Activated CD4-positive, CD25-positive, alpha-beta regulatory T cell (primary cell): ENCODE data around the gene XCL1.
A peak's percentile ranks its signal among the peaks of the same experiment; 100 is the strongest.
"Not testable (repeated sequence)": the region's sequence is repeated elsewhere in the genome, so short reads cannot be mapped to it uniquely, and the experiment has no call there.

Source experiments
- DNase-seq, 4 experiments: peaks; one replicate each; lab custom pipeline; 2025; lab: John Stamatoyannopoulos, UW

The XCL1 gene

DNA sequence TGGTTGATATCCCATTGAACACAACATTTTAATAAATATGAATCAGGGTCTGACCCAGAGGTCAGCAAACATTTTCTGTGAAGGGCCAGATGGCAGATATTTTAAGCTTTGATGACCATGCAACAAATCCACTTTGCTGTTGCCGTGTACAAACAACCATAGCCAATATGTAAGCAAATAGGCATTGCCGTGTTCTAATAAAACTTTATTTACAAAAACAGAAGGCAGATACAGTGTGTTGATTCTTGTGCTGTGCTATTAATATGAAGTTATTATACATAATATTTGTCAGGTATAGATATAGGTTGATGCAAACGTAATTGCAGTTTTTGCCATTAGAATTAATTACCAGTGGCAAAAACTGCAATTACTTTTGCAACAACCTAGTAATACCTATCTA lies 8.8 kb upstream of the XCL1 start:
- DNase-seq: no peak

GRCh38 chr1:168568346-168568745 lies 8.1 kb upstream of the XCL1 start:
- no peak for DNase-seq

- DNase-seq: no peak
These were observed 5.8 kb upstream of the XCL1 start for GRCh38 chr1:168570652-168571051.

DNA sequence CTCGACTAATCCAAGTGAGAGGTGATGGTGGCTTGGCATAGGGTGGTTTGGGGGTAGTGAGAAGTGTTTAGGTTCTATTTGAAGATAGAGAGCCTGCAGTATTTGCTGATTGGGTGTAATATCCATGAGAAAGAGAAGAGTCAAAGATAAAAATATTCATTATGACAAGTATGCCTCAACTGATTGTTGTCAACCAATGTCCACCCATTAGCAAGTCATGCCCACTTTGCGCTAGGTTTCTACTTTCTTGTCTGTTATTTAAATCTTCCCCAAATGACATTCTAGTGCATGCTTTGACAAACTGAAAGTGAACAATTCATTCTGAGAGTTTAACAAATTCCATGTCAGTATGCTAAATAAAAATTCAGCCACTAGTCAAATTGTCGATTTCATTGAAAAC lies 3.8 kb upstream of the XCL1 start:
- DNase-seq: no peak

DNA sequence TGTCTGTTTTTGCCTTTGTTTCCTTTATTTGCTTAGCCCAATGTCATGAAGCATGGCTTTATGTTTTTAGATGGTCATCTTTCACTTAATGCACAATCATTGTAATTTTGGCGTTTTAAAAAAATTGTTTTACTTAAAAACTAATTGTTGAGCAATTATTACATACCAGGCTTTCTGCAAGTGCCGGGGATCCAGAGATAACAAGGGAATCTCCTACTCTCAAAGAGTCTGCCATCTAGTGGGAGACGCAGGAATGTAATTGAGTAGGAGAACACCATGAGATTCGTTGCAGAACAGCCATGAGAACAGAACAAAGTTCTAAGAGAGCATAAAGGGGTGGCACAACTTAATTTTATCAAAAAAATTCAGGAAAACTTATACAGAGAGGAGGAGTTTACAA lies 2.2 kb upstream of the XCL1 start:
- DNase-seq: not testable (repeated sequence)

- DNase-seq: not testable (repeated sequence)
These were observed 2.3 kb downstream of the XCL1 start for GRCh38 chr1:168578531-168579185.

DNA sequence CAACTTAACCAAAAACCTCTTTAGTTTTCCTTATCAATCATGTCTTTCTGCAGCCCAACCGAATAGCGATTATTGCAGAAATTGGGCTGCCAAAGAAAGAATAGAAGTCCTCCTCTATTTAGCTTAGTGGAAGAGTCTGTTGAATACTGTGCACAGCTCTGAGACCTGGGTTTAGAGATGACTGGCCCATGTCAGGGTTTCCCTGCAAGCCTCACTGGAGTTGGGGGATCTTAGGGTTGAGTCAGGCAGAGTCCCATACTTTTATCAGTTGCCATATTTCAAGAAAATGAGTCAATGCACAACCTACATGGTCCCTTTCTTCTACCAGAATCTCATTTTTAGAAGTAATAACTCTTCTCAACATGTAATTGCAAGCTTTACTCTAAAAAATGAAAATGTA lies 3.9 kb downstream of the XCL1 start:
- not testable (repeated sequence) for DNase-seq

DNA sequence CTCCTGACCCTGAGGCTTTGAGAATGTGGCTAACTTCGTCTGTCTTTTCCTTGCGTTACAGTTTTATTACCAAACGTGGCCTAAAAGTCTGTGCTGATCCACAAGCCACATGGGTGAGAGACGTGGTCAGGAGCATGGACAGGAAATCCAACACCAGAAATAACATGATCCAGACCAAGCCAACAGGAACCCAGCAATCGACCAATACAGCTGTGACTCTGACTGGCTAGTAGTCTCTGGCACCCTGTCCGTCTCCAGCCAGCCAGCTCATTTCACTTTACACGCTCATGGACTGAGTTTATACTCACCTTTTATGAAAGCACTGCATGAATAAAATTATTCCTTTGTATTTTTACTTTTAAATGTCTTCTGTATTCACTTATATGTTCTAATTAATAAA lies 4.6 kb downstream of the XCL1 start:
- not testable (repeated sequence) for DNase-seq

DNA sequence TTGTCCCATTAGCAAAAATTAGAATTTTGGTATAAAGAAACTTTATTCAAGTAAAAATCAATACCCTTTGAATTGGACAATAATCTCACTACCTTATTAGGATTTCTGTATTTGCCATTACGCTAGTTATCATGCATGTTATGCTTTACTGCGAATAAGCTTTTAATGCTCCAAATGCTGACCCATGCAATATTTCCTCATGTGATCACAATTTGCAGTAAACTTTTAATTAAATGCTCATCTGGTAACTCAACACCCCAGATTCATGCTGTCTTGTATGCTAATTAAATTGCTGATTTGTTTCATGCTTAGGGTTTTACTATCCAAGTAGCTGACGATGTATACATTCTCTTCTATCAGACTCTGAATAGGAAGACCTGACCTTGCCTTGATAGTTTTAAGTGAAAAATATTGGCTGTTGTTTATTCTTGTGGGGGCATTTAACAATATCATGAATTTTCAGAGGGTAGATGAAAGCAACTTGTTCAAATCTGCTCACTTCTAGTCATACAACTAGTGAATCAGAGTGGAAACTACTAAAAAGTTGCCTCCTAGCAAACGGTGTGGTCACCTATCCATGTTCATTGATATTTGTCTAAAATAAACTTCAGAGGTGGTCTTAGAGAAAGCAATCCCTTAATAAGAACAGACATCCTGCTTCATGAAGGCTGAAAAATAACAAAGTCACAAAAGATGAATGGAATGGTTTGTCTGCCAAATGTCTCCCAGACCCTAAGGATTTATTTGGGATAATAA lies 5.6 kb downstream of the XCL1 start:
- no peak for DNase-seq

DNA sequence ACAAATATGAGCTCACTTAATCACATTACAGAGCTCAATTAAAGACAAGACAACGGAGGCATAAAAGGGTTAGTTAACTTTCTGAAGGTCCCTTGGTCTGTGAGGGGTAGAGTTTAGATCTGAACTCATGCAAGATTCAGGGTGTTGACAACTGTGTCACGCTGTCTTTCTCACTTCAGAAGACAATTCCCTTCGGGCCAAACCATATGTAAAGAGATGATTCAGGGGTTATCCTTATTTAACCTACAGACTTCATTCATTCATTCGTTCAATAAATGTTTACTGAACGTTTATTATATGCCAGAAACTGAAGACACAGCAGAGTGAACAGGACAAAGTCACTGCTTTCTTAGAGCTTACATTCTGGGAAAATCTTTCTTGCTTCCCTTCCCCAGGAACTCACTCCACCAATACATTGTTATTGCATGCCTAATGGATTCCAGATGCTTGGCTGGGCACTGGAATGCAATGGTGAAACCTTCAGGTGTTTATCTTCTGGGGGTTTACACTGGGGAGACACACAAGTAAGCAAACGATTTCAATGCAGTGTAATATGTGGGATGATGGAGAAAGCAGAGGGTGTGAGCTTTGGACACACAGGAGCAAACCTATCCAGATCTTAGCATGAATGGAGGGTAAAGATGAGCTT lies 6.4 kb downstream of the XCL1 start:
- no peak for DNase-seq

DNA sequence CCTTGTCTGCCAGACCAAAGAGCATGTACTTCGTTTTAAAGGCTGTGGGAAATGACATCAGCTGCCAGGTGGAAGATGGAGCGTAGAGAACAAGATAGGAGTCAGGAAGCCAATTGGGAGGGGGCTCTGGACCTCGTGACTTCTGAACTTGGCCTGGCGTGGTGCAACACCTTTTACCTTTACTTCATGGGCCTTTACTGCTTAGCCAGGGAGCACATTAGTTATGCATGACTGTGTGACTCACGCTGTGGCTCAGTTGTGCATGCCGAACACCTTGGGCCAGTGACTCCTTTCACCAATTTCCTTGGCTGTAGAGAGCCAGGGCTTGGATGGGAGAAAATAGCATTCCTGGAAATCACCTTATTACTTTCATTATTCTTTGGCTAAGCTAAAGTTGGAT lies 7.2 kb downstream of the XCL1 start:
- no peak for DNase-seq

- DNase-seq: no peak
These were observed 8.8 kb downstream of the XCL1 start for GRCh38 chr1:168585191-168585590.

DNA sequence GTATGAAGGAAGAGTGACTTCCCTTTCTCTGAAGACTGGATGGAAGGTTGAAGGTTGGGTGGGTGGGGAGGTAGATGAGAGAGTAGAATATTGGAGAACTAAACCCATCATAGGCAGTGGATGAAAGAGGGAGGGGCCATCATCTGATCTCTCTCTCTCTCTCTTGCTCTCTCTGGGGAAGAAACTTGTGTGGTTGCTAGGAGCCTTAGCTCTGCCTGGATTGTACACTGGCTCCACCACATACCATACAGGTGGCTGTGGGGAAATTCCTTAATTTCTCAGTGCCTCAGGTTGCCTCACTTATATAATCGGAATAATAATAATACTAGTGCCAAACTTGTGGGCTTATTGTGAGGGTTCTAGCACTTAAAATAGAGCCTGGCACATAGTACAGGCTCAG lies 9.5 kb downstream of the XCL1 start:
- DNase-seq: no peak

DNA sequence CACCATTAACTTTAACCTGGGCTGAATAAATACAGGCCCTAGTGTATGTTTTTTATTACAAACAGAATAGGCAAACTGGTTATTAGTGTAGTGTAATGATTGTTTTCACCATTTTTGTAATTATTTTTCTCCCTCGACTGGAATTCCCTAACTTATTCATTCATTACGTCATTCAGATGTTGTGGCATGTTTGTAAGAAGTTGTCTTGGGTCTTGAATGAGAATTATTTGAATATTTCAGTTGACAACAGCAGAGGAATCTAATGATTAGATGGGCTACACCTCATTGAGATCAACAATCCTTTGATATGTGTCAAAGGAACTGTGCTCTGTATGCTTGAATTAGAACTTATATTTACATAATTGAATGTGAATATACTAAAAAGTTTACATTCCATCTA lies 12.8 kb downstream of the XCL1 start:
- DNase-seq: no peak

DNA sequence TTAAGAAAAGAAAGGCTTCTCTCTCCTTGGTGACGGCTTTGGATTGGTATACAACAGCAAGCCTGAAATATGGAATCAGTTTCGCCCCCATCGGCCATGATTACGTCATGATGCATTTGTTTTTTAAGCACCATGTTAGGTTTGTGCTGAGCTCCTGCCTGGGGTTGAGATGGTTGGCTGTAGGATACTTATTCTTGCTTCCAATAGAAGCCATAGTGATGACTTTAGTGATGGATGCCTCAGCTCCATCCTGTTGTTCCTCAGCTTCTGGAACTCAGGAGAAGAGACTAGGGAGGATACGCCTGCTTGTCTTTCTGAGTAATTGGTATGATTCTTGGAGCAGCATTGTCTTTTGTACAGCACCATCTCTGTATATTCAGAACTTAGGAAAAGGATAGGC lies 14.7 kb downstream of the XCL1 start:
- no peak for DNase-seq

DNA sequence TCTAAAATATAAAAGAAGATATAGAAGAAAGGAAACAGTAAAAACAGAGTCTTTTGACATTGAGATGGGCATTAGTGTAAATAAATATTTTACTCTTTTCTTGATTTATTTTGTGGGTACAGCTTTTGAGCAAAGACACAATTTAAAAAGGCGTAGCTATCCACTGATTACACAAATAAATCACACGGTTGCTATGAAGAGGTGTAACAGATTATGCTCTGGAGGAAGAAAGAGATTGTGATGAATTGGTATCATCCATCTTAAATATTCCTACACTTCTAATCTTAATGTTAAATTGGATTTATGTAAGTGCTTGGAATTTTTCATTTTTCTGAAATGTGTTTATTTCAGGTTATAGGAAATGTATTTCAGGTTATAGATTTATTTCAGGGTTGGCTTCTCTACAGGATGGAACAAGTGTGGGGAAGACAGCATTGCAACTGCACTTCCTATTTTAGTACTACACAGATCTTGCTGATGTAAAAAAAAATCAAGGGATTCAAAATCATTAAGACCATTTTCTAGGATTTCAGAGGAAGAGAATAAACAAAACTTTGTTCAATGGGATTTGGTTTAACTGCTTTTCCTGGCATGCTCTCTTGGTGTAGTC lies 15.3 kb downstream of the XCL1 start:
- DNase-seq: no peak

GRCh38 chr1:168595403-168595802 lies 19.0 kb downstream of the XCL1 start:
- DNase-seq: not testable (repeated sequence)

GRCh38 chr1:168598125-168598524 lies 21.7 kb downstream of the XCL1 start:
- no peak for DNase-seq

DNA sequence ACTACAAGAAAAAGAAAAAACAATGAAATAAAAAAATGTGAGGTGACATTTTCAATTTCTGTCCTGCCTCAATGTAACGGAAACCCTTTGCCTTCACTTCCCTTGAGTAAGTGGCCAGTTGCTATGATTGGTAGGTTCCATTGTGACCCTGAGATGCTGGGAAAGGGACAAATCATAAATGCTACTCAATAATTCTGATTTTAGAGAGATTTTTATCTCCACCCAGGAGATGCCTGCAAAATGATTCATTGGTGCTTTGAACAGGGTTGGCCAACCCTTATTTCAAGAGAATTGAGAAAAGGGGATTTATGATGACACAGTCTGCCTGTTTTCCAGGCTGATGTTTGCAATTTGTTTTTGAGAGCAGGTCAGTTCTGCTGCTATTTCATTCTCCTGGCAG lies 22.5 kb downstream of the XCL1 start:
- DNase-seq: no peak

DNA sequence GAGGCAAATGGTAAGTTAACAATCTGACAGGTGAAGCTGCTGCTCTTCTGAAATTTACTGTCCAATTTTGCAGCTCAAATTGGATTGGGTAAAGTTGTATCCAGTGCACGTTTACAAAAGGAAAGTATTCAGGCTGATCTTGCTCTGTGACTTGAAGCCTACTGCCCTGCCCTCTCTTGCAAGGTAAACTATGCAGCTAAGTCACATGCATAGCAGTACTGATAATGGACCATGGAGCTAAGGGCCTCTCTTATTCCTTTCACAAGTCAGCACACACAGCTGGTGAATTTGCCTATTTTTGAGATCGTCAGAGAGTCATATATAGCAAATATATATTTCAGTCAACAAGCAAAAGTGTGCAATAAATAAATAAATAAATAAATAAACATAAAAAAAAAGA lies 23.2 kb downstream of the XCL1 start:
- DNase-seq: no peak

DNA sequence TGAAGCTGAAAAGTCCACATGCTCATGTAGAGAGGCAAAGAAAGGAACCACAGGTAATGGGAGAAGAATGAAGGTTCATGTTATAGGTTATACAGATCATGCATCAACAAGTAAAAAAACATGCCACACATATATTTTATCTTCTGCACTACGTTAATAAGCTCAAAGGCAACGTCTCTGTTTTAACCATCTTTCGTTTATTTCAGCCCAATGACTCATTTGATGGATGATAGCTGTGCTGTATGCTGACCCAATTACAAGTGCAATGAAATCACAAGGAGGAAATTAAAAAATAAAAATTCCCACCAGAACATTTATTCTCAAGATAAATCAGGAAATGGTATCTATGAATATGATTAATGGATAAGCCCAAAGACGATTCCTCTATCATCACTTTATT lies 24.6 kb downstream of the XCL1 start:
- DNase-seq: no peak

DNA sequence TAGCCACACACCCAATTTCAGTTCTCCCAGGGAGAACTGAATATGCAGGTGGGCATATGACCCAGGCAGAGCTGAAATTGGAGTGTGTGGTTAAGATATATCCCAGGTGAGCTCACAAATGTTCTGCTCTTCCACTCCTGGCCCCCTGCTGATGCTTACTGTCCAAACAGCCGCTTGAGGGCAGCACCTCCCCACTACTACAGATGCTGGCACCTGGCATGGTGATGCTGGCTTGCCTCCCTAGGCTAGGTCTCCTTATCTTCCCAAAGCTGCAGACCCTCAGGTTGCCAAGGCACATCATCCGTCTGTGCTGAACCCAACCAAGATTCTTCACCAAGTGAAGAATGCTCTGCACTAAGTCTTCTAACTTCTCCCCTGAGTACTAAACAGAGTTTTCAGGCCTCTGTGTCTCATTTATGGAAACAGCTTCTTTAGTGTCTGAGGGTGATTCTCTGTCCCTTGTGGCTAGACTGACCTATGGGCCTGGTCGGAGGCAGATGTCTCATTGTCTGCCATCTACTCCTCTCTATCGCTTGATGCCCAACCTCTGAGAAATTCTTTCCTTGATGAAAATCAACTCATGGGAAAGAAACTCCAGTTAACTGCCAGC lies 27.2 kb downstream of the XCL1 start:
- DNase-seq: peak; percentile 17 to 55 (median 28)
